Measurements from ENCODE around the gene LRPAP1.

The LRPAP1 gene

DNA sequence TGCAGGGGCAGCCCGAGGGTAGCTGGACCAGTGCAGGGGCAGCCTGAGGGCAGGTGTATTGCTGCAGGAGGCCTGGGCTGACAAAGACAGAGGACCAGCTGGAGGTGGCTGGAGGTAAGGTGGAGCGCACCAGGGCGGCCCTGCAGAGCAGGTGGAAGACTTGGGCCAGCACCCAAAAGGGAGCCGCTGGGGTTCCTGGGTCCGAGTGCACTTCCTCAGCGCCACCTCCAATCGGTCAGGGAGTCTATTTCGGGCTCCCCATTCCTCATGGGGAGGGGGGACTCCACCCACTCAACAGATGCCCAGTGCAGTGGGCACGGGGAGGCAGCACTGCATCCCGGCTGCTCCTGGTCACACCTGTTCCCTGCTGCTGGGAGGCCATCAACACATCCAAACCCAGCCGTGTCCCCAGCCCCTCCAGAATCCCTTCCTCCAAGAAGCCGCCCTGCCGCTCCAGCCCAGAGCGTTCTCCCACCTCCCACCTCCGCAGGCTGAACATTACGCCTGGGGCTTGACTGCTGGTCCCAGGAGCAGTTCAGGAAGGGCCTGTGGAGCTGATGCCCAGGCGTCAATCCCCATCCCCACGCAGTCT is 1.5 kb downstream of the LRPAP1 start:
- no peak for DNase-seq

DNA sequence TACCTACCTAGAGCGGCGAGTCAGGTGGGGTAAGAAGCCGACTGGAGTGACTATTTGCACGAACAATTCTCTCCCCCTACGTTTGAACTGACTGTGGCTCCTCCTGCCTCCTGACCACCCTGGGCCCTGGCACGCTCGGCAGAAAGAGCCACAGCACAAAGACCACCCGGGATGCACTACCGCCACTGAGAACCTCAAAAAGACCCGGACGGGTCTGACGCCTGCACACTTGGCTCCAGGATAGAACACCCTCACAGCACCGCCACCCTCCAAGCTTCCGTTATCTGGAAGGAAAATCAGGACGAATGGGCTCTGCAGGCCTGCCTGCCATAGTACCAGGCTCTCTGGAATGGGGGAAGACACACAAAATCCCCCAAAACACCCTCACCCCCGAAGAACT is 2.2 kb downstream of the LRPAP1 start:
- no peak for DNase-seq

DNA sequence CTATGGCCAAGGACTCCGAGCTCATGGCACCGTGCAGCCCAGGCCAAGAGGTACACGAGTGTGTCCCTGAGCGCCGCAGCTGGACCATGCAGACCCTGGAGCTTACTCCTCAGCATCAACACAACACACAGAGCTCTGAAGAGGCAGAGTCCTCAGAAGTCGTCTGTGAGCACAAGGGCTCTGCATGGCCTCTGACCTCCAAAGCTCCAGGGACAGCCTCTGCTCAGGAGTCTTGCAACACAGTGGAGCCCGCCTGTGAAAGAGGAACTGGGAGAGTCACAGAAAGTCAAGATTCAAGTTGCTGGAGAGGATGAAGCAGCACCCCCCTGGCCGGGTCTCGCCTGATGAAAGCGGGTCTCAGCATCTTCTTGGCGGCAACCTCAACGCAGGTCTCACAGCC is 2.9 kb downstream of the LRPAP1 start:
- DNase-seq: no peak

DNA sequence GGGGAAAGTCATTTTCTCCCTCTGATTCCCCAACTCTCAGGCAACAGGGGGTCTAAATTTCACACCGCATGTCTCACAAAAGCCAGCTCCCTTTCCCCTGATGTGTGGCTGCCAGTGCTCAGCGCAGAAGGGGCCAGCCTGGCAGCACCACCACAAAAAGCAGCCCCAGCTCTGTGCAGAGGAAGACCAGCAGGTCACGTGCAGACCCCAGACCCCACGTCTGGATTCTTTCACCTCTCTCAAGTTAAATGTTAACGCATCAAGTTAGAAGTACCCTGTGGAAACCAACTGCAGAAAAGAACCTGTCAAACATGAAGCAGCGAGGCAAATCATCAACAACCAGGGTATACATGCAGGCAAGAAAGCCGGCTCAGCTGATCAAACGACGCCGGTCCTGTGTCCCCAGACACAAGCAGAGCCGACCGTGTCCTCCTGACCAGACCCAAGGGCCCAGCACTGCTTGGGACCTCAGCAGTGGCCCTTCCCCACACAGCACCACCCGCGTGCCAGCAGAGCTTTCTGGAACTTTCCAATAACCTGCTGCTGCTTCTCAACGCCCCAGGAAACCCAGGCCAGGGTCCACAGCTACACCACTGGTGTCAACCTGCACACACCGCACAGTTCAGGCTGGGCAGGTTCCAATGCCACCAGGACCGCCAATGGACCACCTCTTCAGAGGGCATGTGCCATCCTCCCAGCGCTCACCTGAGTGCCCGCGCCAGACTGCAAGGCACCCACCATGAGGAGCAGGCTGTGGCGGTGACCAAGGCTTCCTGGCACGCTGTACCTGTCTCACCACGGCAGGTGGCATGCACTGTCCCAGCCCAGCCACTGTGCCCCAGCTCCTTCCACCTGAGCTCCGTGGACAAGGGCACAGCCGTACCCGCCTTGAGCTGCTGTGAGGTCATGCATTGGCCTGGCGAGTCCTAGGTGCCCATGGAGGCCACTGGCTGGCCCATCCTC is 4.0 kb downstream of the LRPAP1 start:
- DNase-seq: no peak

DNA sequence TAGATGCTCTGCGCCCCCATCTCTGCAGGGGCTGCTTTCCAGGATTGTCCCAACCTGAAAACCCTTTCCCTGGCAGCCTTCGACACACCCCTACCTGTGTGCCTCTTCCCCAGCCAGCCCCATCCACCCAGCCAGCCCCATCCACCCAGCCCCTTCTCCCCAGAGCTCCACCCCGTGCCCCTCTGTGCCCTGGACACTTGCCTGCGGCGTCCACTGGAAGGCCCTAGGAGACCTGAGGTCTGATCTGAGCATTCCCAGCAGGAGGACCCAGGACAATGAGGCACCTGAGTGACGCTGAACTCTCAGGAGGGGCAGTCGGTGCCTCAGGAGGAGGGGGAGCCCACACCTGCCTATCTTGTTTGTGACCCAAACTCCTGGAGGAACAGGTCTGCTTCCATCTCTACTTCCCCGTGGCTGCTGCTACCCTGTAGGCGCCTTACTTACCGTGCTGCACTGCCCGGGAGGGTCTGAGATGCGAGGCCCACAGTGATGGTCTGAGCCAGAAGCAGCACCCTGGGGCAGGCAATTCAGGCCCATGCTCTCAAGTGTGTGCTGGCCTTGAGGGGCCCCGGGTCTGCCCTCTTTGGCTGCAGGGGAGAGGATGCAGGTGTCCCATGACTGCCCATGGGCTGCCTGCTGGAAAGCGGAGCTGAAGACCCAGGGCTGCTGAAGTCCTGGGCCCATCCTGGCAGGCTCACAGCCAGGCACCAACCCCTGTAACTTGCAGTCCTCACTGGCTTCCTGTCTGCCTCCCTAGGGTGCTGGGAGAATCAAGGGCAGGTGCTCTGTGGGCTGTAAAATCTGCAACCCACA is 4.9 kb downstream of the LRPAP1 start:
- no peak for DNase-seq

DNA sequence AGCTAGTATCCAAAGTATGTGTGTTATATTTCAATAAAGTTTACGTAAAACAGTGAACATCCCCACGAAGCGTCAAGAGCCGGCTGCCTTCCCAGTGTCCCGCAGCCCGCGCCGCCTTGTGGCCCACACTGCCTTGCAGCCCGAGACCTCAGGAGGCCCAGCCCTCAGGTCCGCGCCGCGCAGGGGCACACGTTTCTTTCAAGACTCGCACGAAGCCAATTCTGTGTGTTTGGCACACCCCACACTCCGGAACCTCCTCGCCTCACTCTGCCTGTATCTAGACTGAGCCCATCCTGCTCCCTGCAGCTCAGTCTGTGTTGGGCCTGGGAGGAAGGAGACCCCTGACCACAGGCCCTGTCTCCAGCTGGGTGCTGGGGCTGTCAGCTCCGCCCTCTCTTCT is 5.8 kb downstream of the LRPAP1 start:
- no peak for DNase-seq

DNA sequence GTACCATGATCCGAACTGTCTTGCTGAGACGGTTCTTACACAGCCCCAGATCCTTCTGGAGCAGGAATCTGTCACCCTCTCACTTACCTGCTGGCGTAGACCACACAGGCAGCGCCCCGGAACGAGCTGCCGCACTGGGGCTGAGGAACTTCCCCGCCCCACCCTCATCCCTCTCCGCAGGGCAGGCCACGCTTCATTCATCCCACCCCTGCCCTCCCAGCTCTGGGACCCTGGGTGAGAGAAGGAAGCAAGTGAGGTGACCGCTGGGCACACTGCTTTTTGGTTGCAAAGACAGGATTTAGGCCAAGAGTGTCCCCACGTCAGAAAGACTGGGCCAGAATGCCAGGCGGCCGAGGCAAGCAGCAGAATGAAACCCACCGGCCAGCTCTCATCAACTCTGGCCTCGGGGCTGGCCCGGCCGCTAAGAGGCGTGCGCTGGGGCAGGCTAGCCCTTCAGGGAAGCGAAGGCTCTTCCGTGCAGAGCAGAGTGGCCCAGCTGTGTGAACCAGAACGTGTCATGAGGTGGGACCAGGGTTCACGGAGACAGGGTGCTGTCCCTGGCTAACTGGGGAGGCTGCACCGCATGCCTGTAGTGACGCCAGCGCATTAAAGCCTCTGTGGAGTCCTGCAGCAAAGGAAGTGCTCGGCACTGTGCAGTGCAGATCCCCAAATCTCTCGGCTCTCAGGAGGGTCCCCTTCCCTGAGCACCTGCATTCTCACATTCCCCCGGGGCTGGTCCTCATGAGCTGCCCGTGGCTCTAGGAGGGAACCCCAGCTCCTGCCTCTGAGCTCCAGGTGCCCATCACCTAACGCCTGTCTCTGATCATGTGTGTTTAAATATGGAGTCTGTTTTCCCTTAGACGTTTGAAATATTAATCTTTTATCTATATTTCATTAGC is 6.4 kb downstream of the LRPAP1 start:
- no peak for DNase-seq

DNA sequence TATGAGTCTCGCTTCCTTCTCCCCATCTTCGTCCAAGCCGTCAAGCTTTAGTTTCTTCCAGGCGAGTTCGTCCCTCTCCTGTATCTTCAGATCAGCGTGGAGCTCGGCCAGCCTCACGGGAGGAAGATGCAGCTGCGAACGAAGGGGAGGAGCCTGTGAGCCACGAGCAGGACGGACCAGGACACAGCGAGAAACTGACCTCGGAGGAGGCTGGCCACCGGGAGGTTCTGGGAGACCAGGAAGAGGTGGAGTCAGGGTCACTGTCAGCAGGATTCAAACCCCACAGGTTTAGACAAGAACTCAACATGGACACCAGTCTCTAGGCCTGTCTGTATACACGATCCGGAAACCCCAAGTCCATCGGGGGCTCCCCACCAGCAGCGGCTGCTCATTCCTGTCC is 7.3 kb downstream of the LRPAP1 start:
- DNase-seq: no peak

DNA sequence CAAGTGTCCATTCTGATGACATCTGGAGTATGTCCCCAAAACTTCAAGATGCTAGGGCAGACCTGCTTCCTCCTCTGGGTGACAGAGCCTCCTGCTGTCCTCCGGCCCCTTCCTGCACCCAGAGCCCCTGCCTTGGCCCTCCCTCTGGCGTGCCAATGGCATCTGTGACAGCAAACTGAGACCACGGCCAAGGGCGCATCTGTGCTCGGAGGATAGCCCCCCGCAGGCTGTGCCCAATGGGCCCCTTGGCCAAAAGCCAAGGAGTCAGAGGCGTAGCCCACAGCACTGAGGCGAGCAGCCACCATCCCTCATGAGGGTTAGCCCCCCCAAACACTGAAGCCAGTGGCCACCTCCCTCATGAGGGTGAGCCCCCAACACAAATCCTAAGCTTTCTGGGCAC is 7.9 kb downstream of the LRPAP1 start:
- no peak for DNase-seq

DNA sequence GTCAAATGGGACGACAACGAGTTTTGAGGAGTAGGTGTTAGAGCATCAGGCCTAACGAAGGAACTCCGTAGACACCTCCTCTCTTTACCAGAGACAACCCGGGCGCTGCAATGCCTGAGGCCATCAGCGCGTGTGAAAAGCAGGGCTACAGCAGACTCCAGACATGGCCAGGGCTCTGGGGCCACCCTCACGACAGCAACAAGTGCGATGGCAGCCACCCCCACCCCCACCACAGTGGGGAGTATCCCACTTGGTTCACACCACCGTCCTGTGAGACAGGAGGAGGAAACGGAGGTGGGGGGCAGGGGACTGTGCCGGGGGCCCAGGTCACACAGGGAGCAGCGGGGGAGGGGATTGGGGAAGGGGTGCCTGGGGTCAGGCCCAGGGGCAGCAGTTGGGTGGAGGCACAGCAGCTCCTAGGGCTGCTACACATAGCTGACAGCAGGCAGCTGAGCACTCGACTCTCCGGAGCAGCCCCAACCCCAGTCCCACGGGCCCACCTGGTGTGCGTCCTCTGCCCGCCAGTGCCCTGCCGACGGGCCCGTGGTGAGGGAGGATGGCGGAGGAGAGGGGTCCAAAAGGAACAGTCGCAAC is 8.5 kb downstream of the LRPAP1 start:
- no peak for DNase-seq

DNA sequence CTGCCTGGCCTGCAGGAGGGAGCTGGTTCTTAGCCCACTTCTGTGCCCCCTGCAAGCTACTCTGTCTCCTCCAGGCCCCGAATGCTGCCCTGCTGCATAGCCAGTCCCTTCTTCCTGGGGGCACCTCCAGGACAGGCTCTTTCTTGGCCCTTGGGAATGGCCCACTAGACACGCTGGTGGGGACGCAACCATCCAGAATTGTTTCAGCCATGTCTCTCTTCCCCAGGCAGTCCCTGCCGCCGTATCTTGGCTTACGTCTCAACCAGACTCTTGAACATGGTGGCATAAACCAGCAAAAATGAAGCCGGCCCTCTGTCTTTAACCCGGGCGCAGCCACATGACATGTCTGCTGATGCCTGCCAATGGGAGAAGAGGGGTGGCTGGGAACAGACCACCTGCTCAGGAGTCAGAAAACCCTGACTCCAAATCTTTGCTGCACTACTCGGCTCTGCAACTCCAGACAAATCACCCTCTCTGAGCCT is 9.0 kb downstream of the LRPAP1 start:
- DNase-seq: no peak

DNA sequence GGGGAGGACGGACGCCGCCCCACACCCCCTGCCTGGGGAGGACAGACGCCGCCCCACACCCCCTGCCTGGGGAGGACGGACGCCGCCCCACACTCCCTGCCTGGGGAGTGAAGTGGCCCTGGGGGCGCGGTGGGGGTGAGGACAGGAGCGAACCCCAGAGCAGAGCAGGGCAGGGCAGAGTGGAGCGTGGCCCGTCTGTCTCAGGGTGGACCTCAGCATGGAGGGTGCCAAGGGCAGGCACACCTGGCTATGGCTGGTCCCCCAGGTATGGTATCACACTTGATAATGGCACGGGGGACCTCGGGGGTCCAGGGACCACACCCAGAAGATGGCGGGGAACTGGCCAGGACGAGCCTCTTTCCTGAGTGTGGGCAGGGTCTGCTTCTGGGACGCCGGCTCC is 9.6 kb downstream of the LRPAP1 start:
- DNase-seq: no peak

DNA sequence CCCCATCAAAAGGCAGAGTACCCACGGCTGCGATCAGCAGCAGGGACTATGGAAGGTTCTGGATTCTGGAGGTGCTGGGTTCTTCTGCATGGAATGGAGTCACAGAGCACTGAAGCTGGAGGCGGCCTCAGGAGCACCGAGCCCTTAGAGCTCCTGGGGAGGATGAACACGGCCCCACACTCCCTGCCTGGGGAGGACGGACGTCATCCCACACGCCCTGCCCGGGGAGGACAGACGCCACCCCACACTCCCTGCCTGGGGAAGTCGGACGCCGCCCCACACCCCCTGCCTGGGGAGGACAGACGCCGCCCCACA is 9.9 kb downstream of the LRPAP1 start:
- no peak for DNase-seq

DNA sequence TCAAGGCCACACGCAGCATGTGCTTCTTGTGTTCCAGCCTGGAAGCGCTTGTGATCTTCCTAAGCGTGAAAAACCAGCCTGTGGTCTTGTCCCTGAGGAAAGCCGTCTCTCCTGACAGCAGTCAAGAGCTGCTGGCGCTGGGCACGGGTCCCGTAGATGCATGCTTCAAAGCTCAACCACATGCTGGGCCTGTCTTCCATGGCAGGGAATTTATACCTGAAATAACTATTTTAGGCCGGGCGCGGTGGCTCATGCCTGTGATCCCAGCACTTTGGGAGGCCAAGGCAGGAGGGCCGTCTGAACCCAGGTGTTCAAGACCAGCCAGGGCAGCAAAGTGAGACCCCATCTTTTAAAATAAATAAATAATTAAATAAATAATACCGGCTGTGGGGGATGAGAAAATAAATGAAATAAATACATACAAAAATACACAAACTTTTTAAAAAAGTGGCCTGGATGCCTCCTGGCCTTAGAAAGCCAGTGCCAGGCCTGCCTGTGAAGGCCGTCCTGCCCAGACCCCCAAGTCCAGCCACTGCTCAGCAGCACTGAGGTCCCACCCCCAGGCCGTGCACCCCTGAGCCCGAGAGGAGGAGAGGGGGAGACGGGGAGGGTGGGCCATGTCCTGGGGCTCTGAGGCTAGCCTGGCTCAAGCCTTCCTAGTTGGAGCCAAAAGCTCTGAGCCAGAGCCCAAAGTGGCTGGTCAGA is 10.4 kb downstream of the LRPAP1 start:
- DNase-seq: no peak

DNA sequence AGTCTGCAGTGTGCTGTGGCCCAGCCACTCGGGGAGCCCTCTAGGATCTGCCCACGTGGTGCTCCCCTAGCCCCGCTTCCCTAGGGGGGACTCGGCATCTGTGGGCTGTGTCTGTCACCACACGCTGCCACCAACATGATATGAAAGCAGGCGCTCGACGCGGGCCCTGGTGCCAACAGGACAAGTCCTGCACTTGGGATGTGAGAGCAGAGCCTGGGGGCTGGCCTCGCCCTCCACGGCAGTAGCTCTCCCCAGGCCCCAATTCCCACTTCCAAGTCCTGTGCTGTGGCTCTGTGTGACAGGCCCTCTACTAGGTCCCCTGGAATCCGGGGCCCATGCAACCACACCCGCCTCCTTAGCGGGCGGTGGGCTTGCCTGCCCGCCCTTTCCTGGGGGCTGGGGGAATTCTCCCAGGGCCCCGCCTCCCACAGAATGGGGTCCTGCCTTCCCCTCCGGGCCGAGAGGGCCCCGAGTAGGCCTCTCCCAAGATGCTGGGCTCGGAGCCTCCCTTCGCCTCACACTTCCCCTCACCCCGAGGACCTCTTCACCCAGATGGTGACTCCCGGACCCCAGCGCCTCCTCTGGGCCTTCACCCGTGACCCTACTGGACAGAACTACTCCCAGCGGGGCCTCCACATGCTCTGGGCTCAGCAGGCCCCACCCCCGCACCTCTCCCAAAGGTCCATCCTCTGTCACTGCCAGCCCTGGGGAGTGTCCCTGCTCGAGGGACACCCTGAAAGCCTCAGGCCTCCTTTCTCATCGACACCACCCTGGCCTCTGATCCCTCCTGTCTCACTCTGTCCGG is 11.2 kb downstream of the LRPAP1 start:
- DNase-seq: no peak

DNA sequence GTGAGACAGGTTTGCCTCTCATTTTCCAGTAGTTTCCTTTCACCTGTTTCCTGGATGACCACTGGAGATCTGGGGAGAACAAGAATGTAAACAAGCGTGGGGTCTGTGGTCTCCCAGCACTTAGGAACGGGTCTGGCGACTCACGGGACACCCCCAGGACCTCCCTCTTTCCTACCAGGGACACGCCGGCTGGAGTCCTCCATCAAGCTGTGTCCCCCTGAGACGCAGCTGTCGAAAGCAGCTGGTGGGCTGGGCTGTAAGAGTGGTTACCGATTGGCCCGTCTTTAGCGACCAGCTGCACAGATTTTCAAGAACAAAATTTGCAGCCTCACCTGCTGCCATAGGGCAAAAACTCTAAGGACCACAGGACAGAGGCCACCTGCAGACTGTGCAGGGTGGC is 11.9 kb downstream of the LRPAP1 start:
- no peak for DNase-seq

DNA sequence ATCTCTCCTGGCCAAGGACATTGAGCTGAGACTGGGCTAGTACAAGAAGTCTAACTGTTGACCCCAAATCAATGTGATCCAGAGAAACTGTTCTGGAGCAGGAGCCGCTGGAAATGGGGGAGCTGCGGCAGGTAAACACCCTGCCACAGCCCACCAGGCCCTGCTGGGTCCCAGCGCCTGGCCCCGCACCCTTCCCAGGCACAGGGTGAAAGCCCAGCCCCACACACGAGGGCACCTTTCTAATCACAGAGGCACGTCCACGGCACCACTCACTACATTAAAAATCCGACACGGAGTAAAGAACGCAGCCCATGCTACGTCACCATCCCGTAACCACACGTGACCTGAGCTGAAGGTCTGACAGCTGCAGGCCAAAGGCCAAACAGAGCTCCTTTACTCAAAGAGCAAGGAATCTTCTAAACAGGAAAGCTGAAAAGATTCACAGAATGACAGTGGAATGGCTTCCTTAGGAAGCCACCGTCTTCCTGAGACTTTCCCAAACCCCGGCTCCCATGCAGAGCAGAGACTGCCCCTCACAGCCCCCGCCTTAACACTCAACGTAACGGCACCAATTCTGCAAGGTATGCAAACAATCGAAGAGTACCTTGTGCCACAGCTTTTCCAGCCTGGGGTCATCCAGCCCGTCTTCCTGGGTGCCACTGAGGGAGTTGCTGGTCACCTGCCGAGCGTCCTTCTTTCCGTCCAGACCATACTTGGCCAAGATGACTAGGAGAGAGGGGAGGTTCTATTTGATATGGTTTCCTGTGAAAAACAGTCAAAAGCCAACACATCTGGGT is 12.6 kb downstream of the LRPAP1 start:
- peak in 1 of 5 donors; percentile 5 for DNase-seq

DNA sequence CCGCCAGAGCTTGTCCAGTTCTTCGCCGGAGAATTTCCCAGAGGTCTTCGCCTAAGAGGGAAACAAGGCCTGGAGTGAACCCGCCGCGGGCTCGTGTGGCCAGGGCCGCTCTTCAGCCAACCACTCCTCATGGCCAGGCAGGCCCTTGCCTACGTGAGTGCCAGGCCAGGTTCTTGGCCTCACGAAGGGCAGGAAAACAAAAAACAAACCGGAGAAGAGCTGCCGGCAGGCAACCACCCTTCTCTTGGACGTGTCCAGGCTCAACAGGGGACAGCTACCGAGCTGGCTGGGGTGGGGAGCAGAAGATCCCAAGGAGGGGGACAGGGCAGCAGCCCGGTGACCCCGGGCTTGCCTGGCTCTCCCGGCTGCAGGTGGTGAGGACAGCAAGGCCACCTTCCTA is 13.3 kb downstream of the LRPAP1 start:
- no peak for DNase-seq

DNA sequence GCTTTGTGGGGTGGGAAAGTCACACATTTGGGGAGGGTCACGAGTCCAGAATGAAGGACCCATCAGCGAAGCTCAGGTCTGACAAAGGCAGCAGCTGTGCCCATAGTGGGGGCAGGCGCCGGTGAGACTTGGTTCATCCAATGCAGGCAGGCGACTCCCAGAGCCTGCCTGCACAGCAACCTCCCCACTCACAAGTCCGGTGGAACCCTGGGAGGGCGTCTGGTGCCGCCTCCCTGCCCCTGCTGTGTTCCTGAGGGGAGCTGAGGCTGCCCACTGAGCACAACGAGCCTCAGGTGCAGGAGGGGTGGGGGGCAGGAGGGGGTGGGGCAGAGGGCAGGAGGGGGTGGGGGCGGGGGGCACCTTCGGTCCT is 13.7 kb downstream of the LRPAP1 start:
- DNase-seq: peak in 2 of 5 donors; percentile 5 to 8
